Neural cell (in vitro differentiated cells): Measurements from ENCODE around the gene ARL15.

ENCODE experiments used
- EP300 ChIP-seq: fragments of 450-650 bp; conservative IDR thresholded peaks from 2 replicates; pipeline ENCODE4 v1.6.1; 2014; ENCODE audit warnings: antibody characterized with exemption, mild to moderate bottlenecking, moderate library complexity; ENCODE audit not compliant: poor library complexity, severe bottlenecking
- EZH2 ChIP-seq: fragments of 200-600, 300-800 bp; shearing (Covaris generic), sonication (generic); IDR thresholded peaks from 2 replicates; pipeline ENCODE4 v1.6.1; 2014; ENCODE audit warnings: antibody characterized with exemption, low read length, borderline replicate concordance, mild to moderate bottlenecking; ENCODE audit not compliant: insufficient read depth, poor library complexity, severe bottlenecking
- MXI1 ChIP-seq: fragments of 450-650 bp; conservative IDR thresholded peaks from 2 replicates; pipeline ENCODE4 v1.6.1; 2014; ENCODE audit warnings: antibody characterized with exemption, mild to moderate bottlenecking; ENCODE audit not compliant: poor library complexity, severe bottlenecking
- POLR2AphosphoS5 ChIP-seq: IDR thresholded peaks from 2 replicates; pipeline ENCODE4 v1.6.1; 2012
- RAD21 ChIP-seq: fragments of 450-650 bp; conservative IDR thresholded peaks from 2 replicates; pipeline ENCODE4 v1.6.1; 2014; ENCODE audit warnings: antibody characterized with exemption, mild to moderate bottlenecking, moderate library complexity
- TAF1 ChIP-seq: IDR thresholded peaks from 2 replicates; pipeline ENCODE4 v1.6.1; 2012; ENCODE audit warnings: low read depth
- TF ChIP-seq, protein P1 (sequence below): fragments of 450-650 bp; IDR thresholded peaks from 2 replicates; pipeline ENCODE4 v1.5.1; 2014; ENCODE audit warnings: antibody characterized with exemption, mild to moderate bottlenecking, moderate library complexity; ENCODE audit not compliant: poor library complexity, severe bottlenecking
- TF ChIP-seq, protein P2 (sequence below): IDR thresholded peaks from 2 replicates; pipeline ENCODE4 v1.6.1; 2012; ENCODE audit warnings: borderline replicate concordance

DNA sequence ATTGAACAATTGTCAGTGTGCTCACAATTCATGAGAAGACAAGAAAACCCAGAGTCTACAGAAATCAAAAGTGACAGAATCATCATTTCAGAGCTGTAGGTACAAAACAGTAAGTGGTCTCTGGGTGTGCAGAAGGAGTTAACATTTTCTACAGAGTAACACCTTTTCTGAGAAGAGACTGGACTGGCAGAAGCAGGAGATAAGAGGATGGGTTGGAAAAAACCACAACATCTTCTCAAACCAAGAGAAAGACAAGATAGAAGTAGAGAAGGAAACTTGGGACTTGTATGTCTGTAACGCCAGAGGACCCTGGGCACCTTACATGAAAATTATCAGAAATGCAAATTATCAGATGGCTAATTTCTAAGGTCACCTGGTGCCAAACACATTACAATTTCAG, 82.6 kb downstream of the ARL15 start:
- TF ChIP-seq EZH2 = no peak
- TF ChIP-seq, protein P1, sequence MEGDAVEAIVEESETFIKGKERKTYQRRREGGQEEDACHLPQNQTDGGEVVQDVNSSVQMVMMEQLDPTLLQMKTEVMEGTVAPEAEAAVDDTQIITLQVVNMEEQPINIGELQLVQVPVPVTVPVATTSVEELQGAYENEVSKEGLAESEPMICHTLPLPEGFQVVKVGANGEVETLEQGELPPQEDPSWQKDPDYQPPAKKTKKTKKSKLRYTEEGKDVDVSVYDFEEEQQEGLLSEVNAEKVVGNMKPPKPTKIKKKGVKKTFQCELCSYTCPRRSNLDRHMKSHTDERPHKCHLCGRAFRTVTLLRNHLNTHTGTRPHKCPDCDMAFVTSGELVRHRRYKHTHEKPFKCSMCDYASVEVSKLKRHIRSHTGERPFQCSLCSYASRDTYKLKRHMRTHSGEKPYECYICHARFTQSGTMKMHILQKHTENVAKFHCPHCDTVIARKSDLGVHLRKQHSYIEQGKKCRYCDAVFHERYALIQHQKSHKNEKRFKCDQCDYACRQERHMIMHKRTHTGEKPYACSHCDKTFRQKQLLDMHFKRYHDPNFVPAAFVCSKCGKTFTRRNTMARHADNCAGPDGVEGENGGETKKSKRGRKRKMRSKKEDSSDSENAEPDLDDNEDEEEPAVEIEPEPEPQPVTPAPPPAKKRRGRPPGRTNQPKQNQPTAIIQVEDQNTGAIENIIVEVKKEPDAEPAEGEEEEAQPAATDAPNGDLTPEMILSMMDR = no peak
- TF ChIP-seq EP300 = no peak
- TF ChIP-seq RAD21 = no peak
- TF ChIP-seq, protein P2, sequence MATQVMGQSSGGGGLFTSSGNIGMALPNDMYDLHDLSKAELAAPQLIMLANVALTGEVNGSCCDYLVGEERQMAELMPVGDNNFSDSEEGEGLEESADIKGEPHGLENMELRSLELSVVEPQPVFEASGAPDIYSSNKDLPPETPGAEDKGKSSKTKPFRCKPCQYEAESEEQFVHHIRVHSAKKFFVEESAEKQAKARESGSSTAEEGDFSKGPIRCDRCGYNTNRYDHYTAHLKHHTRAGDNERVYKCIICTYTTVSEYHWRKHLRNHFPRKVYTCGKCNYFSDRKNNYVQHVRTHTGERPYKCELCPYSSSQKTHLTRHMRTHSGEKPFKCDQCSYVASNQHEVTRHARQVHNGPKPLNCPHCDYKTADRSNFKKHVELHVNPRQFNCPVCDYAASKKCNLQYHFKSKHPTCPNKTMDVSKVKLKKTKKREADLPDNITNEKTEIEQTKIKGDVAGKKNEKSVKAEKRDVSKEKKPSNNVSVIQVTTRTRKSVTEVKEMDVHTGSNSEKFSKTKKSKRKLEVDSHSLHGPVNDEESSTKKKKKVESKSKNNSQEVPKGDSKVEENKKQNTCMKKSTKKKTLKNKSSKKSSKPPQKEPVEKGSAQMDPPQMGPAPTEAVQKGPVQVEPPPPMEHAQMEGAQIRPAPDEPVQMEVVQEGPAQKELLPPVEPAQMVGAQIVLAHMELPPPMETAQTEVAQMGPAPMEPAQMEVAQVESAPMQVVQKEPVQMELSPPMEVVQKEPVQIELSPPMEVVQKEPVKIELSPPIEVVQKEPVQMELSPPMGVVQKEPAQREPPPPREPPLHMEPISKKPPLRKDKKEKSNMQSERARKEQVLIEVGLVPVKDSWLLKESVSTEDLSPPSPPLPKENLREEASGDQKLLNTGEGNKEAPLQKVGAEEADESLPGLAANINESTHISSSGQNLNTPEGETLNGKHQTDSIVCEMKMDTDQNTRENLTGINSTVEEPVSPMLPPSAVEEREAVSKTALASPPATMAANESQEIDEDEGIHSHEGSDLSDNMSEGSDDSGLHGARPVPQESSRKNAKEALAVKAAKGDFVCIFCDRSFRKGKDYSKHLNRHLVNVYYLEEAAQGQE = no peak
- TF ChIP-seq POLR2AphosphoS5 = no peak
- TF ChIP-seq TAF1 = no peak
- TF ChIP-seq MXI1 = no peak
